Stimulated activated CD4-positive, alpha-beta T cell treated with anti-CD3 and anti-CD28 coated beads, Interleukin-4, amount 100 ng/mL, for 48 hours (primary cell): Measurements from ENCODE around the gene CXCL8.
"Not testable (repeated sequence)": the region's sequence is repeated elsewhere in the genome, so short reads cannot be mapped to it uniquely, and the experiment has no call there.

Experiments
- DNase-seq, 2 donors: peaks; one replicate each; pipeline ENCODE4 v3.0.0-alpha.2; 2020; ENCODE audit warnings: low read depth in 2 of 2

The CXCL8 gene

DNA sequence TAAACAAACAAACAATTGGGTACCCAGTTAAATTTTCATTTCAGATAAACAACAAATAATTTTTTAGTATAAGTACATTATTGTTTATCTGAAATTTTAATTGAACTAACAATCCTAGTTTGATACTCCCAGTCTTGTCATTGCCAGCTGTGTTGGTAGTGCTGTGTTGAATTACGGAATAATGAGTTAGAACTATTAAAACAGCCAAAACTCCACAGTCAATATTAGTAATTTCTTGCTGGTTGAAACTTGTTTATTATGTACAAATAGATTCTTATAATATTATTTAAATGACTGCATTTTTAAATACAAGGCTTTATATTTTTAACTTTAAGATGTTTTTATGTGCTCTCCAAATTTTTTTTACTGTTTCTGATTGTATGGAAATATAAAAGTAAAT is 2.9 kb downstream of the CXCL8 start:
- no peak for DNase-seq

DNA sequence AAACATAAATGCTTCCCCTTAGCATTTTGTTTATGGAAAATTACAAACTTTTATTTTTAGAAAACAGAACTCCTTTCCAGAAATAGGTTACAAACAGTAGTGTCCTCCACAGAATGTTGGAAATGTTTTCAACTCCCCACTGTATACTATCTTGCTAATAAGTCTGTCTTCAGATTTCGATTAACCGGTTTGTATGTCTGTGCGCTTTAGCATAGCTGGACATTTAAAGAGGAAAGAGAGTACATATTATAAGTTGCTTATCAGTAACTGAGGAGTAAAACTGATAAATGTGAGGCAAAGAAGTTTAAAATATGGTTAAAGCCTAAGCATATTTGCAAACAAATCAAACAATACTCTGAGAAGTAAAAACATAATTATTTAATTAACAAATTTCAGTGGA is 3.4 kb downstream of the CXCL8 start:
- no peak for DNase-seq

- DNase-seq, result no peak
Measured at GRCh38 chr4:73744203-73744602, 3.8 kb downstream of the CXCL8 start.

DNA sequence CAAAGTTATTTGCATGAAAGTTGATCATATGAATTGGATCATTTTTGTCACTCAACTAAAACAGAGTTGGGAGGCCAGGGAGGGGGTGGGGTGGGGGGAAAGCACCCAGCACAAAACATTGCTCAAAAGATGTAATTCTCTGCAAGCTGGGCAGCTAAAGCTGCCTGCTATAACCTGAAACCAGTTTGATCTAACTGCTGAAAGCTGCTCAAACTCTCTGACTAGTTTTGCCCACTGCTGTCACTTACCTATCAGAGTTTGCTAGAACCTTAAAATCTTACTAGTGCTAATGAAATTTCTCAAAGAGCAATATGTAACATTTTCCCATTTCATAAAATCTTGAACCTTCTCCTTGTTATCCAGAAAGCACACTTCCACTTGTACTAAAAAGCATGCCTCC is 10.4 kb downstream of the CXCL8 start:
- DNase-seq, result no peak

GRCh38 chr4:73751166-73751565 is 10.8 kb downstream of the CXCL8 start:
- no peak for DNase-seq

- no peak for DNase-seq
Measured at GRCh38 chr4:73751830-73752229, 11.5 kb downstream of the CXCL8 start.

GRCh38 chr4:73752424-73752823 is 12.1 kb downstream of the CXCL8 start:
- no peak for DNase-seq

- no peak for DNase-seq
Measured at GRCh38 chr4:73753215-73753614, 12.8 kb downstream of the CXCL8 start.

DNA sequence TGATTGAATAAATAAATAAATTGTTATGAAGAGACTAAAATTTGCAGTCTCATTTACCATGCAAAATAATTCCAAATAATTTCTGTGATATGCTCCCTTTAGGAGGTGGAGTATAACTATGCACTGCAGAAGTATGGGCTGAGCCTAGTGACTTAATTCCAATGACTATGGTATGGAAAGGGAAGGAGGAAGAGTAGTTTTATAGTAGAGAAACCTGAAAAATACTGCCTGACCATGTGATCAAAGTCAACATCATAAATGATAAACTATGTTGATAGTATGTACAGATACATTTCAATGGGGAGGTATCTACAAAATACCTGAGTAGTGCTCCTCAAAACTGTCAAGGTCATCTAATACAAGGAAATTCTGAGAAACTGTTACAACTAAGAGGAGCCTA is 14.6 kb downstream of the CXCL8 start:
- no peak for DNase-seq

- DNase-seq, result no peak
Measured at GRCh38 chr4:73759357-73759756, 19.0 kb downstream of the CXCL8 start.

- DNase-seq, result no peak
Measured at GRCh38 chr4:73761856-73762255, 21.5 kb downstream of the CXCL8 start.

GRCh38 chr4:73762409-73762808 is 22.0 kb downstream of the CXCL8 start:
- DNase-seq, result no peak

DNA sequence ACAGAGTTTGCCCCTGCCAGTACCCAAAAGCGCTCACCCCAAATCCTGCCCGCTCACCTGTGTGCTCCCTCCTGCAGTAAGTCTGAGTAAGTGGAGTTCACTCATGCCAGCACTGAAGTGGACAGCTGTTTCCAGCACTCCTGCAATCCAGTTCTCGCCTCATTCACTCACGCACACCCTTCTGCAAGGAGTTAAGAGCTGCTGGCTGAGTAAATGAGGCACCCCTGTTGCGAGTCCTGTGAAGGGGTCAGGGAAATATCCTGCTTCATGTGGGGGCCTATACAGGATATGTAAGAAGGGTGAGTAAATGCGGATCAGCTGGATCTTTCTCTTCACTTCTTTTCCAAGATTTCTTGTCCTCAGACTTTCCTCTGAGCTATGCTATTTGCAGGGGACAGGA is 23.5 kb downstream of the CXCL8 start:
- DNase-seq, result no peak

DNA sequence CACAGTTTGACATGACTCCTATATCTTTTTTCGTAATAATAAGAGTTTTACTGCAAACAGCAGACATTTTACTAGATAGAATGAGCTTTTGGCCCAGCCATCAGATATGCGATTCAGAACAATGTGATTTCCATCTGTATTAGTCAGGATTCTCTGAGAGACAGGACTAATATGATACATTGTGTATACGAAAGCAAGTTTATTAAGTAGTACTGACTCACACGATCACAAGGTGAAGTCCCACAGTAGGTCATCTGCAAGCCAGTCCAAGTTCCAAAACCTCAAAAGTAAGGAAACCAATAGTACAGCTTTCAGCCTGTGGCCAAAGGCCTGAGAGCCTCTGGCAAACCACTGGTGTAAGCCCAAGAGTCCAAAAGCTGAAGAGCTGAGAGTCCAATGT is 24.1 kb downstream of the CXCL8 start:
- no peak for DNase-seq

DNA sequence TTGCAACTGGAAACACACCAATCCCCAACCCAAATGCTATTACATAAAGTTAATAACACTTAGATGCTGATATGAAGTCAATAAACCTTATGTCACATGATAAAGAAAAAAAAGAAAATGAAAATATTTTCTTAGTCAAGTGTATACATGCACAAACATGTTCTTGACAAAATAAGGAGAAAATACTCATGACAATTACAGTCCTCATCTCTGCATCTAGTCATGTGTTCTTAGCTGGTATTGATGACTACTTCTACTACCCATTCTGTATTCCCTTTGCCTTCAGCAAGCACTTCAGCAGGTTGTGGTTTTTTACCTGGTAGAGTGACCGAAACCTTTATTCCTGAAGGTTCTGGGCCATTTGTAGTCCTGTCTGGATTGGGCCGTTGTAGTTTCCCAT is 24.9 kb downstream of the CXCL8 start:
- DNase-seq, result no peak

DNA sequence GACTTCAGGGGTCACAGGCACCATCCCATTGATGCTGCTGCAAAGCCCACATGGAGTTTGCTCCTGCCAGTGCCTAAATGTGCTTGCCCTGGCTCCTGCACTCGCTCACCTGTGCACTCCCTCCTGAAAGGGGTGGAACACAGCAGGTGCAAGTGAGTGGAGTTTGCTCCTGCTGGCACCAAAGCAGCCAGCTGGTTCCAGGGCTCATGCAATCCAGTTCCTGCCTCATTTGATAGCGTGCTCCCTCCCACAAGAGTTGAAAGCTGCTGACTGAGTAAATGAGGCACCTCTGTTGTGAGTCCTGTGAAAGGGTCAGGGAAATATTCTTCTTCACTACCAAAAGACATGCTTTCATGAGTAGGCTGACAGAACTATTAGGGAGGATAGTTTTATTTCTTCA is 30.5 kb downstream of the CXCL8 start:
- DNase-seq, result no peak

DNA sequence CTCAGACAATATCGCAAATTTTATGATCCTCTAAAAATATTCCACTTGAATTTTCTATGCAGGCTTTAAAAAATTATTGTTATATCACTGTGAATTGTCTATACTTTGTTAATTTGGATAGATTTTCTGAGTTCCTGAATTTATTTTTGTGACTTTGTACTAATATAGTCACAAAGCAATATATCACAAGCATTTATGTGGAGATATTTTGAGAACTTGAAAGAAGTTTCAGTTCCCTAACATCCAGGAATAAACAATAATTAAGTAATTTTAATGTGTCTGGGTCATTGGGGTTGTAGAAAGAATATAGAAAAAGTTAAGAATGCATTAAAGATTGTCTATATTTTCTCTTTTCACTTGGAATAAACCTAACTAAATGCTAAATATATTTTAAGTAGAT is 32.0 kb downstream of the CXCL8 start:
- DNase-seq, result no peak

DNA sequence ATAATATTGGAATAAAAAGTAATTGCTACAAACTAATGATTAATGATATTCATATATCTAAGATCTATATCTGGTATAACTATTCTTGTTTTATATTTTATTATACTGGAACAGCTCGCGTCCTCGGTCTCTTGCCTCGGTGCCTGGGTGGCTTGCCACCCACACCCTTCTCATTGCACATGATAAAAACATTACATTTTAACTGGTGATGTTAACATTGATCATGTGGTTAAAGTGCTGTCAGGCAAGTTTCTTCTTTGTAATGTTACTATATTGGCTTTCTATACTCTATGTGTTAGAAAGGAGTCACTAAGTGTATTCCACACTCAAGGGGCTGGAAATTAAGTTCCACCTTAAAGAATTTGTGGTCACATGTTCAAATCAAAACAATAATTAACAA is 34.0 kb downstream of the CXCL8 start:
- DNase-seq, result not testable (repeated sequence)

DNA sequence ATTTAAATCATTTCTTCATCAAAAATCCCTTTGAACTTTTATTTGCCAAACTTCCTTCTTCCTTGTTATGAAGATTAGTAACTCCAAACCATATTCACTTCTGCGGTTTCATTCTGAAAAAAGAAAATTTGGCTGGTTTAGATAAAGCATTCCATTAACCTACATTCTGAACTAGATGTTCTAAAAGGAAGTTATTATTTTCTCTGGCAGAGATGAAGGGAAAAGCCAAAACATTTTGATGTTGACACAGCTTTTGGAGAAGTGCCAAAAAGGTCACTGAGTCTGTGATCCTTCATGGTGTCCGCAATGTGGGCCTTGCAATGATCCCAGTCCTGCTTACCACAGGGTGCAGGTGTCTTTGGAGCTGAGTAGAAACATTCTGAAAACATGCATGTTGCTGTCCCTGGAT is 36.0 kb downstream of the CXCL8 start:
- no peak for DNase-seq

GRCh38 chr4:73777612-73778011 is 37.2 kb downstream of the CXCL8 start:
- no peak for DNase-seq

DNA sequence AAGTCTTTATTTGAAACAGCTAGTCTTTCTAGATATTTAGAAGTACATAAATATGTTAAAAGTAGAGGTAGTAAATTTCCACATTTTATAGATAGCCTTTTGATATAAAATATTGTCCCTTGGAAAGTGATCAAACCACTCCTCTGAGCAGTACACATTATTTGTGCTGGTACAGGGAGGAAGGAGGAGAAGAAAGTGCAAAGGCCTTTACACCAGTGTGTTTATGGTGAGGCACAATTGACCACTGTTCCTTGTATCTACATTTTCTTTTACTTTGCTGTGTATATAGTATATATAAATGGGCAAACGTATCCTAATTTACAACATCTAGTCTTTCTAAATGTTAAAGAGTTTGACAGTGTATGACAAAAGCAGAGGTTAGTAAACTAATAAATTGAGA is 39.9 kb downstream of the CXCL8 start:
- no peak for DNase-seq

DNA sequence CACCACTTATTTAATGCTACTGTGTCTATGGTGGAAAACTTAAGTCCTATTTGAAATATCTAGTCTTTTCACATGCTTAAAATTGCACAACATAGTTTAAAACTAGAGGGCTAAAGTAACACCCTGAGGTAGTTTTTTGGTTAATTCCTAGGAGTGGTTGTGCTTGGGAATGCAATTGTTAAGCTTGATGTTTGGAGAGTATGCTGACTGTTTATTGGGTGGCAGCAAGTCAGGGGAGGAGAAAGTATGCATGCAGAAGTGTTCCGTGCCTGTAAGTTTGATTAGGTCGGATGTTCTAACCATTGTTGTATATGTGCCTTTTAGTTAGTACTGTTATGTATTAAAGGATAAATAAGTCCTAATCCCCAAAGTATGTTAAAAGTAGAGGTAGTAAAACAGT is 40.5 kb downstream of the CXCL8 start:
- no peak for DNase-seq

DNA sequence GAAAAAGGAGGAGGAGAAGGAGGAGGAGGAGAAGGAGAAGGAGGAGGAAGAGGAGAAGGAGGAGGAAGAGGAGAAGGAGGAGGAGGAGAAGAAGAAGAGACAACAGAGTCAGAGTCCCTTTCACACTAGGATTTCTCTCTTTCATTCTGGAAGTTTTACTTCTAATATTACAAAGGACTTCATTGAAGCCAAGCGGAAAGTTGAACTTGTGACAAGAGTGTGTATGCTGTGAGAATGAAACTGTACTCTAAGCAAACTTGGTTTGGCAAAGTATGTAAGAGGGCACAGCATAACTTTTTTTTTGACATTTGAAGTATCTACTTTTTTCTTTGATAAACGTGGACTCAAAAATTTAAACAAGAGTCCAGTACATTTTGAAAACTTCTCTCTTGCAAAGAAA is 48.0 kb downstream of the CXCL8 start:
- DNase-seq, result no peak
